HG02981 (cell line): ENCODE data around the gene MRS2.
"Not testable (repeated sequence)": the region's sequence is repeated elsewhere in the genome, so short reads cannot be mapped to it uniquely, and the experiment has no call there.

Source experiments
- ATAC-seq: cut with Tn5 transposase; IDR thresholded peaks from one replicate; pipeline ENCODE4 v1.9.1; 2021; ENCODE audit warnings: mild to moderate bottlenecking, moderate library complexity; ENCODE audit not compliant: unreplicated experiment

MRS2 gene

GRCh38 chr6:24385536-24386269 lies 17.0 kb upstream of the MRS2 start:
- peak; percentile 72 for ATAC-seq

GRCh38 chr6:24387818-24388217 lies 14.9 kb upstream of the MRS2 start:
- no peak for ATAC-seq

GRCh38 chr6:24391208-24391607 lies 11.5 kb upstream of the MRS2 start:
- ATAC-seq: no peak

GRCh38 chr6:24391756-24392405 lies 10.9 kb upstream of the MRS2 start:
- peak; percentile 96 for ATAC-seq

GRCh38 chr6:24394061-24394779 lies 8.5 kb upstream of the MRS2 start:
- ATAC-seq: no peak

GRCh38 chr6:24394780-24395437 lies 7.8 kb upstream of the MRS2 start:
- ATAC-seq: no peak

- no peak for ATAC-seq
These were observed 5.9 kb upstream of the MRS2 start for GRCh38 chr6:24396824-24397223.

GRCh38 chr6:24397631-24398030 lies 5.1 kb upstream of the MRS2 start:
- ATAC-seq: no peak

- not testable (repeated sequence) for ATAC-seq
These were observed 2.4 kb upstream of the MRS2 start for GRCh38 chr6:24400045-24401039.

- no peak for ATAC-seq
These were observed 1.3 kb upstream of the MRS2 start for GRCh38 chr6:24401458-24401857.

GRCh38 chr6:24403501-24403824 lies 727 bp downstream of the MRS2 start:
- no peak for ATAC-seq

GRCh38 chr6:24405262-24405661 lies 2.5 kb downstream of the MRS2 start:
- no peak for ATAC-seq

- ATAC-seq: peak; percentile 79
These were observed 6.1 kb downstream of the MRS2 start for GRCh38 chr6:24408719-24409410.

GRCh38 chr6:24410622-24411021 lies 7.9 kb downstream of the MRS2 start:
- ATAC-seq: no peak

- no peak for ATAC-seq
These were observed 9.6 kb downstream of the MRS2 start for GRCh38 chr6:24412294-24412693.

- ATAC-seq: not testable (repeated sequence)
These were observed 11.8 kb downstream of the MRS2 start for GRCh38 chr6:24414531-24414930.

- no peak for ATAC-seq
These were observed 13.0 kb downstream of the MRS2 start for GRCh38 chr6:24415753-24416152.

GRCh38 chr6:24419526-24419925 lies 16.8 kb downstream of the MRS2 start:
- ATAC-seq: no peak

- no peak for ATAC-seq
These were observed 22.4 kb downstream of the MRS2 start for GRCh38 chr6:24425091-24425490.
